Mucosa of stomach (tissue), 1 donor: ENCODE measurements around the gene CLK1.
"Not testable (repeated sequence)": the region's sequence is repeated elsewhere in the genome, so short reads cannot be mapped to it uniquely, and the experiment has no call there.

Experiments
- H3K27me3 ChIP-seq: one replicate; pipeline ENCODE4 v1.7.0; 2013; ENCODE audit warnings: mild to moderate bottlenecking, low read length; ENCODE audit not compliant: control insufficient read depth, insufficient read depth
- H3K36me3 ChIP-seq: one replicate; pipeline ENCODE4 v1.7.0; 2013; ENCODE audit warnings: low read length; ENCODE audit not compliant: control insufficient read depth, insufficient read depth
- H3K4me1 ChIP-seq: one replicate; pipeline ENCODE4 v1.7.0; 2013; ENCODE audit warnings: mild to moderate bottlenecking, low read length; ENCODE audit not compliant: control insufficient read depth, insufficient read depth
- H3K4me3 ChIP-seq: one replicate; pipeline ENCODE4 v1.7.0; 2013; ENCODE audit warnings: low read length
- H3K9ac ChIP-seq: one replicate; pipeline ENCODE4 v1.7.0; 2013; ENCODE audit warnings: mild to moderate bottlenecking, low read length, moderate library complexity
- H3K9me3 ChIP-seq: one replicate; pipeline ENCODE4 v1.7.0; 2013; ENCODE audit warnings: mild to moderate bottlenecking, low read length, moderate library complexity; ENCODE audit not compliant: control insufficient read depth
- donor health status: Pancreatic carcinoma.

Gene CLK1

DNA sequence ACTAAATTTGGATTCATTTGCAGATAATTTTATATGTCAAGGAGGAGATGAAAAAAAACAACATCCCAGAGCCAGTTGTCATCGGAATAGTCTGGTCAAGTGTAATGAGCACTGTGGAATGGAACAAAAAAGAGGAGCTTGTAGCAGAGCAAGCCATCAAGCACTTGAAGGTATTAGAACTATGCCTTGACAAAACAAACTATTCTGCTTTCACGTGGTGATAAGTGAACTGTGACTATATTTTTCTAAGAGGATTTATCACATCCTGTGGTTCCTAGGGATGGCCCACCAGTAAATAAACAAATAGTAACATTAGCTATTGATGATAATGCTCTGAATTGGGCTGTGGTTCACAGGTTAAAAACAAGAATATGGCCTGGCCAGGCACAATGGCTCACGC lies 45.7 kb downstream of the CLK1 start:
- H3K27me3 ChIP-seq, H3K4me1 ChIP-seq, H3K4me3 ChIP-seq, H3K9ac ChIP-seq, H3K9me3 ChIP-seq: not testable (repeated sequence)
- peaks cover 13% of the 10 kb centered on the region for H3K36me3 ChIP-seq

DNA sequence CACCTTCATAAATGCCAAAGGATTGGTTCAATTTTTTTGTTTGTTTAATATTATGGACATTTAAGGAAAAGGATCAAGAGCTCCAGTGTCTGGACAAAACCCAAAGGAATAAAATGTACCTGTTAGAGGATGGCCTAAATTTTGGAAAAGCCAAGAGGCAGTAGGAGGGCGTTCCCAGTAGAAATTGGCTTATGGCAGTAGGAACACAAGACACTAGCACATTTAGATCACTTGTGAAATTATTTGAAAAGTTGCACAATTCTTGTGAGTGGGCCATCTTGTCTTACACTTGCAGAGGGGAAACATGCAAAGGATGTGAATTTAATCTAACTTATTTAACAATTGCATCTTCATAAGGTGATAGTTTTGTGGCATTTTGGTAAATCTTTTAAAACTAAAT lies 49.5 kb downstream of the CLK1 start:
- Histone ChIP-seq H3K4me3 (no peak overlapping the region), H3K9me3 (no peaks in the 10 kb centered on the region), H3K27me3 (no peaks in the 10 kb centered on the region), H3K4me1 (peaks cover 19% of the 10 kb centered on the region), H3K36me3 (peaks cover 5% of the 10 kb centered on the region), H3K9ac (no peak overlapping the region)

DNA sequence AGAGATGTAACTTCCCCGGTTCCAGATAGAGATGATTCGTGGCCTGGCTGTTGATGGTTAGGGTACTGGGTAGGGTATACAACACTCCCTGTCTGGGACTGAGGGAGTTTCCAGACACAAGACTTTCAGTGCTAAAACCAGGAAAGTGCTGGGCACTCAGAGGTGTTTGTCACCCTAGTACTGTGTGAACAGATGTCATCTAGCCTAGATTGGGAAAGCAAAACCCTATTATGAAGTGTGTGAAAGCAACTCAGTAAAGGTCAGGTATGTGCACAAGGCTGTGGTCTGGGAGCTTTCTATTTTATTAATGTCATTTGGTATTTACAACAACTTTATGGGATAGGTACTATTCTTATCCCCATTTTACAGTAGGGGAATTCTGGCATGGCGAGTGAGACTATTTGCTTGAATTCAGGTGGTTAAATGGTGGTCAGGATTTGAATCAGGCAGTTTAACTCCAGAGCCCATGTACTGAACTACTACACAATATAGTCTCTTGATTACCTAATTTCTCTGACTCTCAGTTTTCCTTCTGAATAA lies 50.1 kb downstream of the CLK1 start:
- no peak overlapping the region for H3K4me3 ChIP-seq

DNA sequence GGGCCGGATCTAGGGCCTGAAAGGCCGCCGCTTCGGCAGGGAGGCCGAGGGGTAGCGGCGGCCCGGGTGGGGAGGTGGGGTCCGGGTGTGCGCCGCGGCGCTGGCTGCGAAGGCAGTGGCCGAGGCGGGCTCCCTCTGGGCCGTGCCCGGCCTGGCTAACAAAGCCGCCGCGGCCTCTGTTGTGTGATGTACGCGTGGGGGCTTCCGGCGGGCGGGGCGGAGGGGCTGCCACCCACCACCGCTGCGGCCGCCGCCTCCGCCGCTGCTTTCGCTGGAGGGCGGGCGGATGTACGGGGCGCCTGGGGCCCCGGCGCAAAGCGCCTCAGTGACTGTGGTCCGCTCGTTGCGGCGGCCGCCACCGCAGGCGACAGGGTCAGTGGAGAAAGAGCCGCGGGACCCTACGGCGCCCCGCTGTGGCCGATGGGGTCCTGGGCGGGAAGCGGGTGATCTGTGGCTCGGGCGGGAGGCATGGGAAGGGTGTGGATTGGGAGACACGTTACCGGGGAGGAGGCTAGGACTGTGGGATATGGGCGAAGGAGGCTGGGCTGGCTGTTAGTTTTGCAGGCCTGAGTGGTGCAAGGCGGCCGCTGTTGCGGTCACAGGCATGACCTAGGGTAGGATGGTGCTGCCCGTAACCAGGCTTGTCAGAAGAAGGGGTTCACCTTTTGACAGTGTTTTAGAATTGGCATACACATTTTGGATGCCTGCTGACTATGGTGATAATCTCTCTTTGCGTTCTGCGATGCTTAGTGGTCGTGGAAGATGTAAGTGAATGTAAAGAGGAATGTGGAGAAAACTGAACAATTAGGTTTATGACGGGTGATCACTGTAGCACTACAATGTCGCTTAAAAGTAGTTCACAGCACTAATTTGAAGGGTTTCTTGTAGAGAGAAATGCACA lies 52.1 kb downstream of the CLK1 start:
- H3K4me3 ChIP-seq: peak overlapping the region; percentile 54
- H3K9me3 ChIP-seq: no peaks in the 10 kb centered on the region
- peak overlapping the region; percentile 82 for H3K9ac ChIP-seq
- H3K27me3 ChIP-seq: no peaks in the 10 kb centered on the region
- H3K36me3 ChIP-seq: no peaks in the 10 kb centered on the region
- H3K4me1 ChIP-seq: peaks cover 24% of the 10 kb centered on the region

More for the DNA sequence above, 50.1 kb downstream of the CLK1 start:
- Histone ChIP-seq H3K4me1 (peaks cover 24% of the 10 kb centered on the region), H3K9ac (no peak overlapping the region), H3K27me3 (no peaks in the 10 kb centered on the region), H3K9me3 (no peaks in the 10 kb centered on the region), H3K36me3 (peaks cover 5% of the 10 kb centered on the region)

DNA sequence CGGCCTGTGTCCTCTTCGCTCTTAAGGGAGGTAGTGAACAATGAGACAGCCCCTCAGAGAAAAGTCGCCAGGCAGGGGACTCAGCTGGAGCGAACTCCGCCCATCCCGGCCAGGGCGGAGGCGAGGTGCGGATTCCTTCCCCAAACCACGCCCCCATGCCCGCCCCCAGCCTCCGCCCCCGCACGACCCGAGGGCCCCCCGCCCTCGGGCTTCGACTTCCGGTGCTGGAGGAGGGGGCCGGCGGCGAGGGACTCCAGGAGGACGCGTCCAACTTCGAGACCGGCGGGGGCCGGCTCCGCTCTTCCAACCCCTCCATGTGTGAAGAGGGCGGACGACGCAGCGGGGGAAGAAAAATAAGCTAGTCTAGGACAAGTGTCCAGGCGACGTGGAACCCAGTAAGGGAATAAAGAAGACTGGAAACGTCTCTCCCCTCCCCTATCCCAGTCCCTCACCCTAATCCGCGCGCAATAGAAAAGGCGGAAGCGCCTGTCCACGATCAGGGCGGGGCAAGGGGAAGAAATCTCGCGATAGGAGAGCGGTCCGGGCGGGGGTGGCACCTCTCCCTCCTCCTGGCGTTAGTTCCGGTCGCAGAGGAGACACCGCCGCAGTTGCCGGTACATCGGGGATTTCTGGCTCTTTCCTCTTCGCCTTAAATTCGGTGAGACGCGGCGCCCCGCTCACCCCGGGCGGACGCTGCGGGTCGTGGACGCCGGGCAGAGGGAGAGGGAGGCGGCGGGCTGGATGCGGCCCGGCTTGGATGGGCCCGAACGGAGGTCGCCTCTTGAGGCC lies 52.9 kb downstream of the CLK1 start, which contains the start of gene BZW1:
TSS of gene BZW1 (plus strand) at position 578 of the 789 bp plus-strand sequence. CDS start 1,308 bp downstream, outside the sequence.
- H3K9me3 ChIP-seq: no peaks in the 10 kb centered on the region
- peaks cover 24% of the 10 kb centered on the region for H3K4me1 ChIP-seq
- H3K36me3 ChIP-seq: no peaks in the 10 kb centered on the region
- peak within 1 kb of the TSS; percentile 82 for H3K9ac ChIP-seq
- H3K27me3 ChIP-seq: no peaks in the 10 kb centered on the region
- peak within 1 kb of the TSS; percentile 54 for H3K4me3 ChIP-seq

DNA sequence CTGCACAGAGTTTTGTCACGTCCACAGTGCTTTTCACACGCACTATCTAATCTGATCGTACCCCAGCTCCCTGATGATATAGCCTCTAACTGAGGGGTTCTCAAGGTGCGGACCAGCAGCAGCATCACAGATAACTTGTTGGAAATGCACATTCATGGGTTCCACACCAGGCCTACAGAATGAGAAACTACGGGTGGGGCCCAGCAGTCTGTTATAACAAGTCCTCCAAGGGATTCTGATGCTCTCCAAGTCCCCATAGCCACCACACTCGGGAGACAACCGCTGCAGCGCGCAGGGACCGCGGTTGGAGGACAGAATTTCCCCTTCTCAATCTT lies 53.5 kb downstream of the CLK1 start:
- H3K4me1 ChIP-seq: peaks cover 24% of the 10 kb centered on the region
- H3K9ac ChIP-seq: peak overlapping the region; percentile 82
- no peaks in the 10 kb centered on the region for H3K36me3 ChIP-seq
- no peaks in the 10 kb centered on the region for H3K27me3 ChIP-seq
- no peaks in the 10 kb centered on the region for H3K9me3 ChIP-seq
- H3K4me3 ChIP-seq: peak overlapping the region; percentile 24

DNA sequence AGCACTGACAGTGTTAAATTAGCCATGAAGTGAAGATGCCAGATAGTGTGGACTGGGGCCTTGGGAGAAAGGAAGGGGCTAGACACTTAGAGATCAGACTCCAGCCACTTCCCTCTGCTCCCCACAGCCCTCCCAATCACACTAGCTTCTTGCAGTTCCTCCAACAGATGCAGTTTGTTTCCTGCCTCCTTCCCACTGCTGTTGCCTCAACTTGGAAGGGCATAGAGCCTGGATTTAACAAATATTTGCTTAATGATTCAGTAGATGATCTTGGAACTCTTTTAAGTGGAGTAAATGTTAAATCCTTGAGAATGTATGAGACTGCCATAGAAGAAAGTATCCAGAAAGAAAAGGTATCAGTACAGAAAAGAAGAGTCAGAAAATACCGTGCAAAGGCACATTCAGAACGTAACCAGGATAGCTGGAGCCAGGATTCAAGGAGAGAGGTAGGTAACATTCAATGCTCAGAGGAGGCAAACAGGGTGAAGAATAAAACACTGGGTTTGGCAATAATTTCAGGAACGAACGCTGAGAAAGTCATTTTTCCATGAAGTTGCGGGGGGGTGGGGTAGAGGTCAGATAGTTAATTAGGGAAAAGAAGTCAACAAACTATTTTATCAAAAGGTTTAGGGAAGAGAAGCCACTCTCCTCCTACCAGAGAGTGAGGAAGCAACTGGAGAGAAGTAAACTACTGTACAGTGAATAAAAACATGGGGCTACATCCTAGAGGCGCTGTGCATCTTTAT lies 54.0 kb downstream of the CLK1 start:
- H3K36me3 ChIP-seq: no peaks in the 10 kb centered on the region
- H3K4me3 ChIP-seq: peak overlapping the region; percentile 24
- peaks cover 24% of the 10 kb centered on the region for H3K4me1 ChIP-seq
- H3K27me3 ChIP-seq: no peaks in the 10 kb centered on the region
- H3K9ac ChIP-seq: peak overlapping the region; percentile 82
- no peaks in the 10 kb centered on the region for H3K9me3 ChIP-seq

DNA sequence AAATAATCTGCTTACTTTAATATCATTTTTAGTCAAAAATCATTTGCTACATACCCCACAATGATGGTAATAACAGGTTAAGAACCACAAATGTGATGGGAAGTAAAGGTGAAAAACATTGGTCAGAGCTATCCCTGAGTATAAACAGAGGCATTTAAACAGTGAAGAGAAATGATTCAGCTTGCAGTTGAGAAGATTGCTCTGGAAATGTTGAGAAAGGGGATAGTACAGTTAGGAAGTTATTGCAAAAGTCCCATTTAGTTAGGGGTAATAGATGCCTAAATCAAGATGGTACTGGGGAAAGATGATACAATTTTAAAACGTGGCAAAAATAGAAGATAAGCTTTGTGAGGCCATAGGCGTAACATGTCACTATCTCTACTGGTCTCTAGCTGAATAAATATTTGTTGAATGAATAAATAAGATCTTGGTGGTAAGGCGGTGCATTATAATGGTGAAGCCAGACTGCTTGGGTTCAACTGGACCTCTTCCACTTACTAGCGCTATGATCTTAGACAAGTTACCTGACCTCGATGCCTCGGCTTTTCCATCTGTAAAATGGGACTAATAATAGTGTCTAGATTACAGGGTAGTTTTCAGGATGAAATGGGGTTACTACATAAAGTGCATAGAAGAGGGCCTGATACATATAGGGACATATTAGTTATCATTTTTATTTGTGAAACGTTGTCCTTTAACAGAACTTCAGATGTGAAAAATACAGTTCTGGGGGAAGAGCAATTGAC lies 54.8 kb downstream of the CLK1 start:
- H3K4me3 ChIP-seq: no peak overlapping the region
- no peaks in the 10 kb centered on the region for H3K27me3 ChIP-seq
- H3K4me1 ChIP-seq: peaks cover 24% of the 10 kb centered on the region
- no peaks in the 10 kb centered on the region for H3K36me3 ChIP-seq
- no peak overlapping the region for H3K9ac ChIP-seq
- H3K9me3 ChIP-seq: no peaks in the 10 kb centered on the region
